GM10266 (cell line): ENCODE data around the gene ZC3H12A.

Source experiments
- DNase-seq: peaks from one replicate; pipeline ENCODE4 v3.0.0; 2012; ENCODE audit errors: extremely low spot score
- TF ChIP-seq, protein P1 (sequence below): IDR thresholded peaks from 2 replicates; pipeline ENCODE4 v1.5.1; 2012; ENCODE audit warnings: mild to moderate bottlenecking, low read depth; ENCODE audit not compliant: control insufficient read depth, insufficient read depth; ENCODE audit errors: missing control alignments

Gene ZC3H12A

DNA sequence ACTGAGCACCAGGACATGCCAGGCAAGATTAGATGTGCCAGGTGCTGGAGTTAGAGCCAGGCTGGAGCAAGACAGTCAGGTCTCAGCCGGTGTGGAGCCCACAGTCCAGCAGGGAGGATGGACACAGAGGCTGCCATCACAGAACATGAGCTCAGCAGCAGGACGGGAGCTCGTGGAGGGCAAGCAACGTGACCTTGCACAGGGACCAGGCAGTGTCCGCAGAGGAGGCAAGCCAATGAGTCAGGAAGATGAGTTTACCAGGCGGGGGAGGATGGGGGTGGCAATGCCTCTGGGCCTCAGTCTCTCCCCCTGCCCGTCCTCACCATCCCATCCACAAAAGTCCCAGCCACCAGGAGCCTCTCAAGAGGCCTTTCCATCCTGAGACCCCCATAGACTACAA lies 20.7 kb upstream of the ZC3H12A start:
- TF ChIP-seq, protein P1, sequence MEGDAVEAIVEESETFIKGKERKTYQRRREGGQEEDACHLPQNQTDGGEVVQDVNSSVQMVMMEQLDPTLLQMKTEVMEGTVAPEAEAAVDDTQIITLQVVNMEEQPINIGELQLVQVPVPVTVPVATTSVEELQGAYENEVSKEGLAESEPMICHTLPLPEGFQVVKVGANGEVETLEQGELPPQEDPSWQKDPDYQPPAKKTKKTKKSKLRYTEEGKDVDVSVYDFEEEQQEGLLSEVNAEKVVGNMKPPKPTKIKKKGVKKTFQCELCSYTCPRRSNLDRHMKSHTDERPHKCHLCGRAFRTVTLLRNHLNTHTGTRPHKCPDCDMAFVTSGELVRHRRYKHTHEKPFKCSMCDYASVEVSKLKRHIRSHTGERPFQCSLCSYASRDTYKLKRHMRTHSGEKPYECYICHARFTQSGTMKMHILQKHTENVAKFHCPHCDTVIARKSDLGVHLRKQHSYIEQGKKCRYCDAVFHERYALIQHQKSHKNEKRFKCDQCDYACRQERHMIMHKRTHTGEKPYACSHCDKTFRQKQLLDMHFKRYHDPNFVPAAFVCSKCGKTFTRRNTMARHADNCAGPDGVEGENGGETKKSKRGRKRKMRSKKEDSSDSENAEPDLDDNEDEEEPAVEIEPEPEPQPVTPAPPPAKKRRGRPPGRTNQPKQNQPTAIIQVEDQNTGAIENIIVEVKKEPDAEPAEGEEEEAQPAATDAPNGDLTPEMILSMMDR: no peak
- DNase-seq: no peak

DNA sequence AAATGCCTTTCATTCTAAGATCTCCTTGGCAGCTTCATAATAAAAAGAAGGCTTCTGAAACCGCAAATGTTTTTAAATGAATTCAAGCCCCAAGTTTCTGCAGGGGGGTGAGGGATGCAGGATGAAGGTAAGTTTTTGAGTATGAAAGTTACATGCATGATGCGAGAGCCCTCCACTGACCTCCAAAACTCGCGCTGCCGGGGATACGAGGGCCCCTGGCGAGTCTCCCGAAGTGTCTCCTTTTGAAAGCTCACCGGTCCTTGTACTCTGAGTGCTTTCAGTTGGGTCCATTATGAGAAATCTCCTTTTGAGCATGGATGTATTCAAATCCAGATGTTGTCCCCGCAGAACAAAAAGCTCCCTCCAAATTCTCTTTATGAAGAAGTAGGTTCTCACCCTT lies 18.9 kb upstream of the ZC3H12A start:
- no peak for DNase-seq
- TF ChIP-seq, protein P1: no peak

DNA sequence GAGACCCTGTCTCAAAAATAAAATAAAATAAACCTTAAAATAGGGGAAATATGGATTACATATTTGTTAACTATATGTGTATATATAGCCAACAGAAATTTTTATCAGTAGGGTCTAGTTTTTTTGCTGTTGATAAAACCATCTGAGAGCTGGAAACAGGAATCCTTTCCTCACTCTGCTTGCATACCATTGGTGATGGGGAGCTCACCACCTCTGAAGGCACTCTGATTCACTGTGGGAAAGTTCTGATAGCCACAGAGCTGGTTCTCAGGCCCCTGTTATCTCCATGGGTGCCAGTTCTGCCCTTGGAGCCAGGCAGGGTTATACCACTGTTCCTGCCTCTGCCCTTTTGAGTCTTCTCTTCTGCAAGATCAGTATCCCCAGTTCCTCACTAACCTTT lies 17.8 kb upstream of the ZC3H12A start:
- DNase-seq: no peak
- TF ChIP-seq, protein P1: no peak

DNA sequence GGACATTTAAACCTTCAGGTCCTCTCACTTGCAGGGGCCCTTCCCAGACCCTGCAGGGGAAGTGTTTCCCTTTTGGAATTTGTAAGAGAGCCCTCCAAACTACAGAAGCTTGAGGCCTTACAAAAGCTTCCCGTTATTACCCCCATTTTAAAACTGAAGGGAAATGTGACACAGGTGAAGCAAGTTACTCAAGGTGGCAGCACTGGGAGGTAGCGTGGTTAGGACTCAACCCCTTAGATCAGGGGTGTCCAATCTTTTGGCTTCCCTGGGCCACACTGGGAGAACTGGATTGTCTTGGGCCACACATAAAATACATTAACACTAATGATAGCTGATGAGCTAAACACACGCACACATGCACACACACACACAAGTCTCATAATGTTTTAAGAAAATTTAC lies 15.8 kb upstream of the ZC3H12A start:
- DNase-seq: no peak
- TF ChIP-seq, protein P1: peak; percentile 34

DNA sequence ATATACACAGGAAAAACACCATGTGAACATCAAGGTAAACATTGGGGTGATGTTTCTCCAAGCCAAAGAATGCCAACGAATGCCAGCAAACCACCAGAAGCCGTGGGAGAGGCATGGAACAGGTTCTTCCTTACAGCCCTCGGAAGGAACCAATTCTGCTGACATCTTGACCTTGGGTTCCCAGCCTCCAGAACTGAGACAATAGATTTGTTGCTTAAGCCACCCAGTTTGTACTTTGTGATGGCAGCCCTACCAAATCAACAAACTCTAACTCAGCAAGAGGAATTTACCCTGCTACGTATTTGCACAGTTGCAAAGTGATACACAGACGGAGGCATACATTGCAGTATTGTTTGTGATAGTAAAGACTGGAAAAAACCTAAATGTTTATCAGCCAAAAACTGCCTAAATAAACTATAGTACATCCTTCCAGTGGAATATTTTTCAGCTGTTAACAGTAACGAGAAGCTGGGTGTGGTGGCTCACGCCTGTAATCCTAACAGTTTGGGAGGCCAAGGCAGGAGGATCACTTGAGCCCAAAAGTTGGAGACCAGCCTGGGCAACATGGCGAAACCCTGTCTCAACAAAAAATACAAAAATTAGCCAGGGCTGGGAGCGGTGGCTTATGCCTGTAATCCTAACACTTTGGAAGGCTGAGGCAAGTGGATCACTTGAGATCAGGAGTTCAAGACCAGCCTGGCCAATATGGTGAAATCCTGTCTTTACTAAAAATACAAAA lies 12.5 kb upstream of the ZC3H12A start:
- DNase-seq: no peak
- TF ChIP-seq, protein P1: no peak

DNA sequence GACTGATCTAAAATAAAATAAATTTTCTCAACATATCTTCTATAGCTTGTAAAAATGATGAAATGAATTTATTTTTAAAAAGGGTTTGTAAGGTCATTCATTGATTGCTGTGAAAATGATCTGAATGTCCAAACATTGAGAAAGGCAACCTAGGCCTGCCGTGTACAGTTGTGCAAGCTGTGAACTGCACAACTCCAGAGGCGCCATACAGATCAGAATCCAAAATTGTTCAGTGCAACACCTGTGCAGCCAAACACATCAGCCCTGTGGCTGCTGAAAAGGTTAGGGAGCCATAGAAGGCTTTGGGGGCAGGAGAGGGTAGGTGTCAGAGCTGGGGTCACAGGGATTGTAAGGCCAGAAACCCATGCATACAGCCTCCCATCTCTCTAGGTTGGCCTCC lies 9.9 kb upstream of the ZC3H12A start:
- TF ChIP-seq, protein P1: no peak

DNA sequence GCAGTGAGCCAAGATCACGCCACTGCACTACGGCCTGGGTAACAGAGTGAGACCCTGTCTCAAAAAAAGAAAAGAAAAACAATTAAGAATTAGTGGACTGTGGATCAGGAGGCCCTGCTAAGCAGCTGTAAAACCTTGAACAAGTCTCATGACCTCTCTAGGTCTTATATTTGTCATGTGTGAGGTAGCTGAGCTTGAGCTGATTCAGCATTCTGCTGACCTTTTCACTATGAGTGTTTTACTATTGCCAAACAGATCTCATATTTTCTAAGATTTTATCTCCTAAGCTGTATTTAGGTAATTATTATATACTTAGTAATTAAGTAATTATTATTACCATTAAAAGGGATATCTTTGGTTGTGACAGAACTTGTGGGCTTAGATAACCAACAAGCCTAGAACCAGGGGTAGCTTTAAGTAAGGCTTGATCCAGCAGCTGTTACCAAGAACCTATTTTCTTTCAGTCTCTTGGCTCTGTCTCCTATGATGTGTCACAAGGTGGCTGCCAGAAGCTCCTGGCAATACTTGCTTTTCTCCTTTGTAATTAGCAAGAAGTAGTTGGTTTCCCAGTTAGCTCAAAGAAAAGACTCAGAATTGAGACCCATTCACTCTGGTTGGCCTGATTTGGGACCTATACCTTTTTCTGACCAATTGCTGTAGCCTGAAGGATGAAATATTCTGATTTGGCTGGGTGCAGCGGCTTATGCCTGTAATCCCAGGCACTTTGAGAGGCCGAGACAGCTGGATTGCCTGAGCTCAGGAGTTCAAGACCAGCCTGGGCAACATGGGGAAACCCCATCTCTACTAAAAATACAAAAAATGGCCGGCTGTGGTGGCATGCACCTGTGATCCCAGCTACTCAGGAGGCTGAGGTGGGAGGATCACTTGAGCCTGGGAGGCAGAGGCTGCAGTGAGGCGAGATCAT lies 8.5 kb upstream of the ZC3H12A start:
- TF ChIP-seq, protein P1: no peak

More for the DNA sequence above, 9.9 kb upstream of the ZC3H12A start:
- no peak for DNase-seq

More for the DNA sequence above, 8.5 kb upstream of the ZC3H12A start:
- no peak for DNase-seq
